ENCODE results near the gene GPR152. TPM values are rescaled to one million over a fixed set of nuclear protein-coding genes. Genes with fewer than 3 reads are reported as not detected.
"Not testable (repeated sequence)": the region's sequence is repeated elsewhere in the genome, so short reads cannot be mapped to it uniquely, and the experiment has no call there.

The GPR152 gene
- total RNA-seq, 1 donor from 2014 or later: not detected

DNA sequence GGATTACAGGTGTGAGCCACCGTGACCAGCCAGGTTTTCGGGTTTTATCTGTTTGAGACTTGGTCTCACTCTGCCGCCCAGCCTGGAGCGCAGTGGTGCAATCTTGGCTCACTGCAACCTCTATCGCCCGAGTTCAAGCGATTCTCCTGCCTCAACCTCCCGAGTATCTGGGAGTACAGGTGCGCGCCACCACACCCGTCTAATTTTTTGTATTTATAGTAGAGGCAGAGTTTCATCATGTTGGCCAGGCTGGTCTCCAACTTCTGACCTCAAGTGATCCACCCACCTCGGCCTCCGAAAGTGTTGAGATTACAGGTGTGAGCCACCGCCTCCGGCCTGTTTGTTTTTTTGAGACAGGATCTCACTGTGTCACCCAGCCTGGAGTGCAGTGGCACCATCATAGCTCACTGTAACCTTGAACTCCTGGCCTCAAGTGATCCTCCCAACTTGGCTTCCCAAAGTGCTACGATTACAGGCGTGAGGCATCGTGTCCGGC is 25.1 kb downstream of the GPR152 start:
- DNase-seq (ENCODE audit: low read depth in 2 of 2): not testable (repeated sequence)

DNA sequence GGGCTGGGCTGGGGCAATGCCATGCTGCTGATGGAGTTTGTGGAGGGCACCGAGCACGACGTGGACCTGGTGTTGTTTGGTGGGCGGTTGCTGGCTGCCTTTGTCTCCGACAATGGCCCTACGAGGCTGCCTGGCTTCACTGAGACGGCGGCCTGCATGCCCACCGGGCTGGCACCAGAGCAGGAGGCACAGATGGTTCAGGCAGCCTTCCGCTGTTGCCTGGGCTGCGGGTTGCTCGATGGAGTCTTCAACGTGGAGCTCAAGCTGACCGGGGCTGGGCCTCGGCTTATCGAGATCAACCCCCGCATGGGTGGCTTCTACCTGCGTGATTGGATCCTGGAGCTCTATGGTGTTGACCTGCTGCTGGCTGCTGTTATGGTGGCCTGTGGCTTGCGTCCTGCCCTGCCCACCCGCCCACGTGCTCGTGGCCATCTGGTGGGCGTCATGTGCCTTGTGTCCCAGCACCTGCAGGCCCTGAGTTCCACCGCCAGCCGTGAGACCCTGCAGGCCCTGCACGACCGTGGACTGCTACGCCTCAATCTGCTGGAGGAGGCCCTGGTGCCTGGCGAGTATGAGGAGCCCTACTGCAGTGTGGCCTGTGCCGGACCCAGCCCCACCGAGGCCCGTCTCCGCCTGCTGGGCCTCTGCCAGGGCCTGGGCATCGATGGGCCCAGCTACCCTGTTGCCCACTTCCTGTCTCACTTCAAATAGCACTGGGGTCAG is 28.5 kb downstream of the GPR152 start:
- no peak for DNase-seq (ENCODE audit: low read depth in 2 of 2)

DNA sequence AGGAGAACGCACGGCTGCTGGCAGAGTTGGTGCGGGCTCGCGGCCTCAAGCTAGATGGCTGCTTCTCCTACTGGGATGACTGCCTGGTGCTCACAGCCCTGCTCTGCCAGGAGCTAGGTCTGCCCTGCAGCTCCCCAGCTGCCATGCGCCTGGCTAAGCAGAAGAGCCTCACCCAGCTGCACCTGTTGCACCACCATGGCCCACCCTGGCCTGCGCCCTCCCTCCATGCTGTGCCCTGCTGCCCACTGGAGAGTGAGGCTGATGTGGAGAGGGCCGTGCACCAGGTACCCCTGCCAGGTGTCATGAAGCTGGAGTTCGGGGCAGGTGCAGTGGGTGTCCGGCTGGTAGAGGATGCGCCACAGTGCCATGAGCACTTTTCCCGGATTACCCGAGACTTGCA is 29.1 kb downstream of the GPR152 start:
- DNase-seq (ENCODE audit: low read depth in 2 of 2): no peak

DNA sequence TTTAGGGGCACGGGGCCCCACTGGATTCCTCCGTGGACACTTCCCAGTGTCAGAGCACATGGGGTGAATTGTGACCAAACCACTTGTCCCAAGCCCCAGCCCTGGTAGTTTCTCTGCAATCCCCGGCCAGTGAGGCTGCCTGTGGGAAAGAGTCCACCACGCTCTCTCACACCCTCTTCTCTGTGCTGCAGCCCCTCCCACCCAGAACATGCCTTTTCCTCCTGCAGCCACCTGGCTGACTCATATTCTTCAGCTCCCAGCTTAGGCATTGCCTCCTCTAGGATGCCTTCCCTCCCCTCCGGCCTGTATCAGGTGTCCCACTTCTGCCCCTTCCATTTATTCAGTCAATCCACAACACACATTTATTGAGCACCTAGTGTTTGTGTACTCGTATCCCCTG is 29.6 kb downstream of the GPR152 start:
- no peak for DNase-seq (ENCODE audit: low read depth in 2 of 2)

DNA sequence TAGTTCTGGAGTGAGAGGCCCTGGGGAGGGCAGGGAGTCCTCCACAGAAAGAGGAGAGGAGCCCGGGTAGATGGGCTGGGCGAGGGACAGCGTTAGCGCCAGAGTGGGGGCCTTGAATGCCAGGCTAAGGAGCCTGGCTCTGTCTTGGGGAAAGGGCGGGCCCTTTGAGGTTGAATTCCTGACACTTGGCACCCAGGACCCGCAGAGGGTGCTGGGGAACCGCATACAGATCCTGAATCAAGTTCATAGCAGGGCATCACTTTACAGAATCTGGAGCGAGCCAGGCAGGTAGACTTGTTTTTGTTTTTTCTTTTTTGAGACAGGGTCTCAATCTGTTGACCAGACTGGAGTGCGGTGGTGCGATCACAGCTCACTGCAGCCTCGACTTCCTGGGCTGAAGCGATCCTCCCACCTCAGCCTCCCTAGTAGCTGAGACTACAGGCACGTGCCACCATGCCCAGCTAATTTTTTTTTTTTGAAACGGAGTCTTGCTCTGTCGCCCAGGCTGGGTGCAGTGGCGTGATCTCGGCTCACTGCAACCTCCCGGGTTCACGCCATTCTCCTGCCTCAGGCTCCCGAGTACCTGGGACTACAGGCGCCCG is 31.0 kb downstream of the GPR152 start:
- DNase-seq (ENCODE audit: low read depth in 2 of 2): no peak

DNA sequence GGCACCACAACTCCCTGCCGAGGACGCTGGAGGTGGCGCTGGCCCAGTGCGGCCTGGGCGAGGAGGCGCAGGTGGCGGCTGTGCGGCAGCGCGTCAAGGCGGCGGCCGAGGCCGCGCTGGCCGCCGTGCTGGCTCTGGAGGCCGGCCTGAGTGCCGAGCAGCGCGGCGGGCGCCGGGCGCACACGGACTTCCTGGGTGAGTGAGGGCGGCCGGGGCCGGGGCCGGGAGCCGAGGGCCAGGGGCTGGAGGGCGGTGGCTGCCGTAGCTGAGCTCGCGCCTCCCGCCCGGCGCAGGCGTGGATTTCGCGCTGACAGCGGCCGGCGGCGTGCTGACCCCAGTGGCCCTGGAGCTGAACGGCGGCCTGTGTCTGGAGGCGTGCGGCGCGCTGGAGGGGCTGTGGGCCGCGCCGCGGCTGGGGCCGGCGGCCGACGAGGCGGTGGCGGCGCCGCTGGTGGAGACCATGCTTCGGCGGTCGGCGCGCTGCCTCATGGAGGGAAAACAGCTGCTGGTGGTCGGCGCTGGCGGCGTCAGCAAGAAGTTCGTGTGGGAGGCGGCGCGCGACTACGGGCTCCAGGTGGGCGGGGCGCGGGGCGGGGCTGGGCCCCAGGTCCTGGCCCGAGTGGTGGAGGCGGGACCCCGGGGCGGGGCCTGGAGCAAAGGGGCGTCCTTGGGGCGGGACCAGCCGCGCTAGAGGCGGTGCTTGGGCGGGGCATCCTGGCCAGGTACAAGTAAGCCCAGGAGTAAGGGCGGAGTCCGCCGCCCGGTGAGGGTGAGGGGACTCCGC is 31.7 kb downstream of the GPR152 start:
- peak; percentile 65 to 94 for DNase-seq (ENCODE audit: low read depth in 2 of 2)

DNA sequence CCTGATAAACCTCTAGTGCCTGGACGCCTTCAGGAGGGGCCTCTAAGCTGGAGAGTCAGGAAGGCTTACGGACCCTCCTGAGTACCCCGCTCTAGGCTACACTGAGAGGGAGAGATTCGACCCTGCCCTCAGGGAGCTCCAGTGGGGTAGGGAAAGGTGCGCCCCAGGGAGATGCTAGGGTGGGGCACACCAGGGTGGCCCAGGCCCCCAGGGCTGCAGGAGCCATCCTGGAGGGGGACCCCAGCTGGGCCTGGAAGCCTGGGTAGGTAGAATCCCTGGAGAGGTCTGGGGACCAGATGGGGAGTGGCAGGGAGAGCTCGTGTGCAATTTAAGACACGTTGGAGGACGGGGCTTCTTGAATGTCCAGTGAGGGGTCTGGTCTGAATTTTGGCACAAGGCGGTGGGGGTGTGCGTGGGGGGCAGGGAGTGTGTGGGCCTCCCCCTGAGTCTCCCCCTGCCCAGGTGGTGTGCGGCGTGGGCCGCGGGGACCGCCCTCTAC is 32.3 kb downstream of the GPR152 start:
- DNase-seq (ENCODE audit: low read depth in 2 of 2): no peak

DNA sequence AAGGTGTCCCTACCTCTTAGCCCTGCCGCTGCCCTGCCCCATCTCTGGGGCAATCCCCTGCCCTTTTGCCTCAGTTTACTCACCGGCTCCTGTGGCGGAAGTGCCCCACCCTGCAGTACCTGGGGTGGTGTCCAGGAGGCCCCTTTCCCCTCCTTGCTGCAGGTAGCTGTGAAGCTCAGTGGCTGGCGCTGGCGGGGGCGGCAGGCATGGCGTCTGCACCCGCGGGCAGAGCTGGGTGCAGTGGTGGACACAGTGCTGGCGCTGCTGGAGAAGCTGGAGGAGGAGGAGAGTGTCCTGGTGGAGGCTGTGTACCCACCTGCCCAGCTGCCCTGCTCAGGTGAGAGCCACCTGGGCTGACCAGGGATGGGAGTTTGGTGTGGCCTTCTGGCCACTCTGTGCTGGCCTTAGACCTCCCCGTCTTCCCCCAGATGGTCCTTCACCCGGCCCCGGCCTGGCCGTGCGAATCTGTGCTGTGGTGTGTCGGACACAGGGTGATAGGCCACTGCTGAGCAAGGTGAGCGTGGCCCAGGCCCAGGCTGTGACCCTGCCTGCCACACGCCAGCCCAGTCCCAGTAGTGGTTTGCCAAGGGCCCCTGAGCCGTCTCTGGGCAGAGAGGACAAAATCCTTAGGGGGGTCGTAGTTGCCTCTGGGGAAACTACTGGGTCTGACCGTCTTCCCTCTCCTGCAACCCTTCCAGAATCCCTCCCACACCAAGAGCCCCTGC is 33.0 kb downstream of the GPR152 start:
- DNase-seq (ENCODE audit: low read depth in 2 of 2): no peak

DNA sequence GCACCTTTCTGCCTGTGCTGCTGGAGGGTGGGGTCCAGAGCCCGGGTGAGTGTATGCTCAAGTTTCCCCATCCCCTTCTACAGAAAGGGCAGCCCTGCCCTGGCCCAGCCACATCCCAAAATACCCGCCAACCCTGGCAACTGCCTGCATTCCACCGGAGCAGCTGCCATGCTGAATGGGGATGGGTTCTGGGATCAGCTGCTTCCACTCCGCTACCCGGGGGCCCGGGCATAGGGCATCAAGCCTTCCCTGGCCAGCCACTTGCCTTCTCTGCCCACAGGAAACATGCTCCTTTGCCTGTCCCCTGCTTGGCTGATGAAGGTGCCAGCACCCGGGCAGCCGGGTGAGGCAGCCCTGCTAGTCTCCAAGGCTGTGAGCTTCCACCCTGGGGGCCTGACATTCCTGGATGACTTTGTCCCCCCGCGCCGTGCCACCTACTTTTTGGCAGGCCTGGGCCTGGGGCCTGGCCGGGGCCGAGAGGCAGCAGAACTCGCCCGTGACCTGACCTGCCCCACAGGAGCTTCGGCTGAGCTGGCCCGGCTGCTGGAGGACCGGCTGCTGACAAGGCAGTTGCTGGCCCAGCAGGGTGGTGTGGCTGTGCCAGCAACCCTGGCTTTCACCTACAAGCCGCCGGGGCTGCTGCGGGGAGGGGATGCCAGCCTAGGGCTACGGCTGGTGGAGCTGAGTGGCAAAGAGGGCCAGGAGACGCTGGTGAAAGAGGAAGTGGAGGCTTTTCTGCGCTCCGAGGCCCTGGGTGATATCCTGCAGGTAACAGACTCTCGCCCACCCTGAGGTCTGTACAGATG is 33.9 kb downstream of the GPR152 start:
- DNase-seq (ENCODE audit: low read depth in 2 of 2): no peak

DNA sequence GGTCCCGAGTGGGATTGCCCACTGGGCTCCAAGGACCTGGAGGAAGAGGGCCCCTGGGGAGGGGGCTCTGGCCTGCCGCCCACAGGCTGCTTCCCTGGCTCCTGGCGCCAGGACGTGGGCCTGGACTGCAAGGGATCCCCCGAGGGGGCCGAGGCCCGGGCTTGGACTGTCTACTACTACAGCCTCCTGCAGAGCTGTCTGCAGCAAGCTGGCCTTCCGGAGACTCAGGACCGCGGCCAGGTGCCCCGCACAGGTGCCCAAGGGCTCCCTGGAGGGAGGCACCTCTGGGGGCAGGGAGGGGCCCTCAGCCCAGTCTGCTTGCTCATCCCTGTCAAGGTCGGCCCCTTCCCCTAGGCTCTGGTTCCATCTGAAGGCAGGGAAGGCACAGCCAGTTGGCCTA is 35.1 kb downstream of the GPR152 start:
- no peak for DNase-seq (ENCODE audit: low read depth in 2 of 2)

DNA sequence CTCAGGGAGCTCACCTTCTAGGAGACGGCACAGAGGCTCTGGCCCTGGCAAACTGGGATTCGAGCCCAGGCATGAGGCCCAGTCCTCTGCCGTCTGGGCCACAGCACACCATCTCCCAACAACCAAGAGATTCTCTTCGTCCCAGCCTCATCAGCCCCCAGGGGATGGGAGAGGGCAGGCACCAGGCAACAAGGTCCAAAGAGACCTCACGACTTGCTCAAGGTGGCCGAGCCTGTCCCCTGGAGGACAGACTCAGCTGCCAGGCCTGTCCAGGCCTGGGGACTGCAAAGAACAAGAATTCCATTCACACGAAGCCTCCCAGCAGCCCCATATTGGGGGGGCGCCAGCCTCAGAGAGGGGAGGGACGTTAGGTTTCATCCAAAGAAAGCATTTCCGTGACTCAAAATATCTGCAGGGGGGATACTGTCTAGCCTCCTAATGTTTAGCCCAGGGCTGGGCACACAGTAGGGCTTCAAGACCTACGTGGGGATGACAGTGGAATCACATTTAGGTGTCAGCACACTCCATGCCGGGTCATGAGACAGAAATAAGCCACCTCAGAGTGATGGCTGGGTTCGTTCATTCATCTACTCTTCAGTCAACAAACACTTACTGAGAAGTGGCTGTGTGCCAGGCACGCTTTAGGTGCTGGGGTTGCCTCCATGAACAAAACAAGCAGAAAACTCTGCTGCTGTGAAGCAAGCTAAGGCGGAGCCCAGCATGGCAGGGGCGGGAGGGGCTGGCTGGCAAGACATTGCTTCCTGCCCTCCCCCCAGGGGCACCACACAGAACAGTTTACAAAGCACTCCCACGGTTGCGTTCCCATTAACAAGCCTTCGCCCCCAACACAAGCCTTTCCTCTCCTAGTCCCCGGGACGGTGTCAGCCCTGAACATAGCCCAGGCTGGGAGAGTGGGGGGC is 35.9 kb downstream of the GPR152 start:
- DNase-seq (ENCODE audit: low read depth in 2 of 2): peak in 1 of 2 donors; percentile 33

DNA sequence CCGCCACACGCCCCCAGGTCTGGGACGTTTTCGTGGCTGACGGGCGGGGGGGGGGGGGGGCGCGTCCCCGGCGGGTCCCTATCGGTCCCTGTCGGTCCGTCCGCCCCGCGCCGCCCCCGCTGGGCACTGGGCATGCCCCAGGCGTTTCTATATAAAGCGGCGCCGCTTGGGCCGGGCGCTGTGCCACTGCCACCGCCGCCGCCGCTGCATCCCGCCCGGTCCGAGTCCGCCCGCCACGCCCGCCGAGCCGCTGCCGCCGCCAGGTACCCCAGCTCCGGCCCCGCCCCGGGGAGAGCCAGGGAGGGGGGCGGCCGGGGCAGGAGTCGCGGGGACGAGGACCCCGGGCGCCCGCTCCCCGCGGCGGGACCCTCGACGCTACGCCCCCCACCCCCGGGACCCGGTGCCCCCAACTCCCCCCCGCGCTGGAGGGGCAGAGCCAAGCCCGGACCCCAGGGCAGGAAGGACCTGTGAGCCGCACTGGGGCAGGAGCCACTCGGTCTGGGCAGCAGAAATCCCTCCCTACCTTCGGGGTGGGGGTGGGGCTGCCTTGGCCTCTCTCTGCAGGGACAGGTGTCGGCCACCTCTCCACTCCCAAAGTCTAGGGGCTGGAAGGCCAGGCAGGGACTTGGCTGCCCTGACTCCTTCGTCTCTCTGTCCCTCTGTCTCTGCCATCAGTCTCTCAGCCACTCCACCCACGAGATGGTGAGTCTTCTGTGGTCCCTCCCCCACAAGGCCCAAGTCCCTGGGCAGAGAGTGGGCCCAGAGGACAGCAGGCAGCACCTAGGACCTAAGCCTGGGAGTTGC is 36.8 kb downstream of the GPR152 start, which contains the start of gene CARNS1:
Gene CARNS1, plus strand, starts transcription at position 178 of the 804 bp plus-strand sequence. Its CDS starts 522 bp downstream, at position 700.
- no peak for DNase-seq (ENCODE audit: low read depth in 2 of 2)

DNA sequence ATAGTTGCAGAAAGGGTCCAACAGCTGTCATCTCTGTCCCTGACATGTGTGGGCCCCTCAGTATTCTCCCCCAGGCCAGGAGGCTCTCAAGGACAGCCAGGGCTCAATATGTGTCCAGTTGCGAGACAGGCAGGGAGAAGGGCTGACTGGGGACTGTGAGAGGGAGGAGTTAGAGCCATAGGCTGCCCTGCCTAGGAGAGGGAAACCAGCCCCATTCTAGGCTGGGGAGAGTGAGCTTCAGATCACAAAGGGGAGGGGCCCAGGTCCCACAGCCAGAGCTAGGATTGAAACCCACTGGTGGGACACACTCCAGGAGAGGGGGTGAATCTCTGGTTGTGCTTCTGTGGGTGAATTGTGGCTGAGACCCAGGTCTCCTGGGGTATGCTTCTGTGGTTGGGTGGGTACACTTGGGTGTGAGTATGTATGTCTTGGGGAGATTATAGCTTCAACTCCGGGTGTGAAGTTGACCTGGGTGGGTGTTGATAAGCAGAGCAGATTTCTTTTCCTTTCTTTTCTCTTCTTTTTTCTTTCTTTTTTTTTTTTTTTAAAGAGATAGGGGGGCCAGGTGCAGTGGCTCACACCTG is 39.2 kb downstream of the GPR152 start:
- no peak for DNase-seq (ENCODE audit: low read depth in 2 of 2)

DNA sequence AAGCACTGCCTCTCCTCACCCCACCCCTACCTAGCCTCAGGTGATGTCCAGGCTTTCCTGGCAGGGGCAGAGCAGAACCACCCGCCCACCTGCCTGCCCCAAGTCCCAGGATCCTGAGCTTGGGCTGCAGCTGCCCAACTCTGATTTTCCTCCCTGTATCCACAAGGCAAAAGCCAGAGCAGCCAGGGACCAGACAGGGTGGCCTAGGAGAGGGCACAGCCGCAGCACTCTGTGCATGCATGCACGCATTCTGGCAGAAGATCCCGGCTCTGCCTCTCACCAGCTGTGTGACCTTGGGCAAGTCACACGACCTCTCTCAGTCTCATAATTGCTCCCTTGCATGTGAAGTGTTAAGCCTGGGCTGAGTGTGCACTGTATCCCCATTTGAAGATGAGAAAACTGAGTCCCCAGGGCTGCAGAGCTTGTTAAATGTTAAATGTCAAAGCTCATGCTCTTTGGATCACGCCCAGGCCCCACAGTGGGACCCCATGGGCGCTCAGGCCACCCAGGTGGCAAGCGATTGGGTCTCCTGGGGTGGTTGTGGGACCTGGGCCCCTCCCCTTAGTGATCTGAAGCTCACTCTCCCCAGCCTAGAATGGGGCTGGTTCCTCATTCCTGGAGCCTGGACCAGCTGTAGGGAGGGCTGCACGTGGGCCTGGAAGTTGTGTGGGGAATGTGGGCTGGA is 39.9 kb downstream of the GPR152 start:
- no peak for DNase-seq (ENCODE audit: low read depth in 2 of 2)

DNA sequence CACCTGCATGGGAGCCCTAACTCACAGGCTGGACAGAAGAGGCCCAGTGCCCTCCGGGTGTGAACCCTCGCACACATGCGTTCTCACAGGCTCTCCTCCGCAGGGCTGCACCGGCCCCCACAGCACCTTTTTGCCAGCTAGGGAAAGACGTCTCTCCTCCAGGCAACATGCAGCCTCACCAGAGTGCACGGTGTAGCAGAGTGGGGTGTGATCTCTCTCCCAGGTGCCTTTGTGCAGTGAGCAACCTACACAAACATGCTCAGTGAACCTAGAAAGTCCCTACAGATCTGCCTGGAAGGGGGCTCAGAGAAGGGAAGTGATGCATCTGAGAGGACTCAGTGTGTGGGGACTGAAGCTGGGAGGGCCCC is 40.8 kb downstream of the GPR152 start:
- DNase-seq (ENCODE audit: low read depth in 2 of 2): no peak

DNA sequence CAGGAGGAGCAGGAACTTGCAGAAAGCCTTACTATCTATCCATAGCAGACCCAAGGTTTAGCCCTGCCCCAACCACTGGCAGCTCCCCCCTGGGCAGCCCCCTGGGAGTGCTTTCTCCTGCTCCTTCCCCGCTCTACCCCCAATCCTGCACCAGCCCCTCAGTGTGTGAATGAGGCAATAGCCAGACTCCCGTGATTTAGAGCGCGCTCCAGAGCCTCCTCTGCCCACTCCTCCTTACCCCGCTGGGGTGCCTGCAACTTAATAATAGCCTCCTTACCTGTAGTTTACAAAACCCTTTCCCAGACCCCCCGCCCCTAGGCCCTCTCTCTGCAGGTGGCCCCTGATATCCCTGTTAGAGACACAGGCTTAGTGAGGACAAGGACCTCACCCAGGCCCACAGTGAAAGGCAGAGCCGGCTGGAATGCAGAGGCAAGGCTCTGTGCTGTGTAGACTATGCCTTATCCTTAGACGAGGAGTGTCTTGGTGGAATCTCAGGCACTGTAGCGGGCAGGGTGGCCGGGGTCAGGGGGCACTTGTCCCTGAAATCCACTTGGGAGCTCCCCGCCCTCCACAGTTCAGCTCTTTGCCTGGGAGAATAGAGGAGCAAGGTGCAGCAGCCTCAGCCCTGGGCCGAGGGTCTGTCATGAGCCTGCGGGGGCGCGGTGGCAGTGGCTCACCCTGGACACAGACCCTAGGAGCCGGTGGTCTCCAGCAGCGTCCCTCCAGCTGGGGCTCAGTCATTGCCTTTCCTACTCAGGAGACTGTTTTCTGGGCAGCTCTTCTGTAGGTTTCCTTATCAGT is 41.3 kb downstream of the GPR152 start:
- DNase-seq (ENCODE audit: low read depth in 2 of 2): no peak

DNA sequence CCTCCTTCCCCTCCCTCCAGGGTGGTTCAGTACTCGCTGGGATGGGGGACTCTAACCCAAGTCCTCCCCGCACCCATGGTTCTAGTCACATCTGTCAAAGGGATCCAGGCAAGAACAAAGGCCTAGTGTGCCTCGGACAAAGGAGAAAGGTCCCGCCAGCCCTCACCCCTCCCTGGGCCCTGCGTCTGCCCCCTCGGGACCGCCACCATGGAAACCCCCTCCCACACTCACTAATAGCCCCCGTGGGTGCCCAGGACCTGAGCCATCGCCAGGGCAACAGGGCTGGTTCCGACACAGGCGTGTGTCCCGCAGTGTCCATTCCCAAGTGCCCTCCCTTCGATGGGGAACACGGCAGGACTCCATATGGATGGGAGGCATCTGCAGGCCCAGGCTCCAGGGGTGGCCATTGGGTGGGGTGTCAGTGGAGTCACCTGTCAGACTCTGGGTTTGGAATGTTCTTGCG is 42.1 kb downstream of the GPR152 start:
- DNase-seq (ENCODE audit: low read depth in 2 of 2): no peak

Measured in dermis microvascular lymphatic vessel endothelial cell (primary cell).